CD4-positive, alpha-beta T cell treated with Interleukin-15 for 1 hour (primary cell): Measurements from ENCODE around the gene ZNF280B.

ENCODE experiments used
- DNase-seq: peaks from one replicate; pipeline ENCODE4 v3.0.0-alpha.2; 2020

The ZNF280B gene, protein sequence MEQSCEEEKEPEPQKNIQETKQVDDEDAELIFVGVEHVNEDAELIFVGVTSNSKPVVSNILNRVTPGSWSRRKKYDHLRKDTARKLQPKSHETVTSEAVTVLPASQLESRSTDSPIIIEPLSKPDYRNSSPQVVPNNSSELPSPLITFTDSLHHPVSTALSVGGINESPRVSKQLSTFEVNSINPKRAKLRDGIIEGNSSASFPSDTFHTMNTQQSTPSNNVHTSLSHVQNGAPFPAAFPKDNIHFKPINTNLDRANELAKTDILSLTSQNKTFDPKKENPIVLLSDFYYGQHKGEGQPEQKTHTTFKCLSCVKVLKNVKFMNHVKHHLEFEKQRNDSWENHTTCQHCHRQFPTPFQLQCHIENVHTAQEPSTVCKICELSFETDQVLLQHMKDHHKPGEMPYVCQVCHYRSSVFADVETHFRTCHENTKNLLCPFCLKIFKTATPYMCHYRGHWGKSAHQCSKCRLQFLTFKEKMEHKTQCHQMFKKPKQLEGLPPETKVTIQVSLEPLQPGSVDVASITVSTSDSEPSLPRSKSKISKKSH

GRCh38 chr22:22508274-22509176 lies at the start of gene ZNF280B:
TSS of gene ZNF280B (minus strand) at chr22:22508742. CDS start at chr22:22489398, 19,344 bp downstream.
- DNase-seq, result peak; percentile 81

GRCh38 chr22:22556995-22557925 lies 48.7 kb upstream of the ZNF280B start:
- no peak for DNase-seq

DNA sequence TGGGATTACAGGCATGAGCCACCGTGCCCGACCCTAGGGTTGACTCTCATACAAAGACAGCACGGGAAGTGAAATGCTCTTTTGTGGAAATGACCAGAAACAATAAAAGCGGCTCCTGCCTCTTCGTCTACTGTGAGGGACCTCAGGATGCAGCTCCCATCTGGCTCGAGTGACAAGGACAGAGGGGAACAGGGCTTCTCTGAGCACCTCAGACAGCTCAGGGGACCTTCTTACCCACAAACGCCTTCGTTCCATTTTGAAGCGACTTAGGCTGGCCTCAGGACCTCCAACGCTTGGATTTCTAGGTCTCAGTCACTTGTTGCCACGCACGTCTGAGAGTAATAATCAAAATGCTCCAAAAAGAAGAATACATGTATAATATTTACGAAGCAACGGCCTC lies 48.0 kb upstream of the ZNF280B start:
- no peak for DNase-seq

- DNase-seq, result no peak
These were observed 47.1 kb upstream of the ZNF280B start for GRCh38 chr22:22555596-22555995.

- no peak for DNase-seq
These were observed 46.2 kb upstream of the ZNF280B start for GRCh38 chr22:22554587-22555284.

- DNase-seq, result no peak
These were observed 45.4 kb upstream of the ZNF280B start for GRCh38 chr22:22553735-22554586.

DNA sequence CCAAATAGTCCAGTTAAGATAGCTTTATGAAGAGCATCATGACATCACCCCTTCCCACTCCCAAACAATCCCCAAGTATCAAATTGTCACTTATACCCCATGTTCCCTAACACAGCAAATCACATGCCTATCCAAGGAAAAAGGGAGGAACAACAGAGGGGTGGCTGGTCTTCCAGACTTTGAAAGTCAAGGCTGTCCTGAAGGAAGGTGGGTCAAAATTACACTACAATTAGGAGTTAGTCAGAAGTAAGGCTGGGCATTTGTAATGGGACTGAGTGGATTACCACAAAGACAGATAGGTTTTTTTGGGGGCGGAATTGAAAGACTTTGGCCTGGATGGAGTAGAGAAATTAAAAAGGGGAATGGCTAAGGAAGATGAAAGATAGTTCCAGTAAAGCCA lies 44.6 kb upstream of the ZNF280B start:
- no peak for DNase-seq

DNA sequence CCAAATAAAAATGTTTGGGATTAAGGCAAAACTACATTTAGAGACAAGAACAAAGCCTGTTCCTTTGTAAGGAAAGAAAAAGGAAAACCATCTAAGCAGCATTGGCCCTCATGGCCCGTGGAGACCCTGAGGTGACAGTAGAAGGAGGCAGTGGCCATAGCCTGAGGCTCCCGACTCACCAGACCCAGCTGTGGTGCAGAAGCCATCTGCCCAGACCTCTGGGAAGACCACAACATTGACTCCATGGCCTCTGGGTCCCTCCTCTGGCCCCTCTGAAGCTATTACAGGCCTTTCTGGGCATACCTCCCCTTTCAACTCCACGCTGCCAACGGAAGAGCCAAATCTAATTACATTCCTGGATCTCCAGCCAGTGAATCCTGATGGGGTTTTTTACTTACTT lies 44.1 kb upstream of the ZNF280B start:
- DNase-seq, result no peak

GRCh38 chr22:22550789-22551434 lies 42.4 kb upstream of the ZNF280B start:
- no peak for DNase-seq

GRCh38 chr22:22548910-22549309 lies 40.4 kb upstream of the ZNF280B start:
- DNase-seq, result no peak

- no peak for DNase-seq
These were observed 39.8 kb upstream of the ZNF280B start for GRCh38 chr22:22548317-22548716.

- no peak for DNase-seq
These were observed 39.3 kb upstream of the ZNF280B start for GRCh38 chr22:22547692-22548300.

DNA sequence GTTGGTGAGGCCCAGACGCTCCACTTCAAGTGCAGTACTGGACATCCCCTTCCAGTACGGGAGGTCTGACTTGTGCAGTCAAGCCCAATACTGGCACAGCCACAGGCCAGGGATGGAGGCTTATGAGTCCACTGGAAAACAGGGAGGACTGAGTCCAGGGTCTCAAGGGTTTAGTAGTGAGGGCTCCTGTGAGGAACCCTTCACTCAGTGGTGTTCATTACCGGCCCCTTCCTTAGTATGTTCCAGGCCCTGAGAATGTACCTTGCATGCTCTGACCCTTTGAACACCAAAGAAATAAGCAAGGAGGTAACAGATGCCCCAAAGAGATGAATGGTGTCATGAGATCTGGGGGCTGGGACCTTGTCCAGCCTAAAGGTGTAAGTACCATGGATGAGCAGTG lies 38.7 kb upstream of the ZNF280B start:
- no peak for DNase-seq

DNA sequence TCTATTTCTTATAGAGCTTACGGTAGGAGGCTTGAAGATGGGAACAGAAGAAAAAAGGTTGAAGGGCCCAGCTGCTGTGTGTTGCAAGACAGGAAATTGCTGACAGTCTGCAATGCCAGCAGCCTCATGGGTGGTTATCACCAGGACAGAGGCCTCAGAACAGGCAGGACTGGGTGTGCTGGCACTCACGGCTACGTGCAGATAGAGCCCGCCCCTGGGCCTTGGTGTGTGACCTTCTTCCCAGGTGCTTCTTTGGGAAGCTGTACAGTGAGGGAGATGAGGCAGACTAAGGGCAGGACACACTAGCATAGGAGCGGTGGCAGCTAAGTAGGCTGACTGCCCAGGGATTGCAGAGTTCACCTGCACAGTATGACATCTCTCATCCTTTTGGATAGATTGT lies 37.9 kb upstream of the ZNF280B start:
- DNase-seq, result no peak

DNA sequence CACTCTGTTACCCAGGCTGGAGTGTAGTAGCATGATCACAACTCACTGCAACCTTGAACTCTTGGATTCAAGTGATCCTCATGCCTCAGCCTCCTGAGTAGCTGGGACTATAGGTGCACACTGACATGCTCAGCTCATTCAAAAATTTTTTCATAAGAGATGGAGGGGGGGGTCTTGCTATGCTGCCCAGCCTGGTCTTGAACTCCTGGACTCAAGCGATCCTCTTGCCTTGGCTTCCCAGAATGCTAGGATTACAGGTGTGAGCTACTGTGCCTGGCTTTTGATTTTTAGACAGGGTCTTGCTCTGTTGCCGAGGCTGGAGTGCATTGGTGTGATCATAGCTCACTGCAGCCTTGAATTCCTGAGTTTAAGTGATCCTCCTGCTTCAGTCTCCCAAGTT lies 36.5 kb upstream of the ZNF280B start:
- DNase-seq, result no peak

GRCh38 chr22:22538226-22538989 lies 29.9 kb upstream of the ZNF280B start:
- no peak for DNase-seq

- no peak for DNase-seq
These were observed 28.4 kb upstream of the ZNF280B start for GRCh38 chr22:22536916-22537315.

DNA sequence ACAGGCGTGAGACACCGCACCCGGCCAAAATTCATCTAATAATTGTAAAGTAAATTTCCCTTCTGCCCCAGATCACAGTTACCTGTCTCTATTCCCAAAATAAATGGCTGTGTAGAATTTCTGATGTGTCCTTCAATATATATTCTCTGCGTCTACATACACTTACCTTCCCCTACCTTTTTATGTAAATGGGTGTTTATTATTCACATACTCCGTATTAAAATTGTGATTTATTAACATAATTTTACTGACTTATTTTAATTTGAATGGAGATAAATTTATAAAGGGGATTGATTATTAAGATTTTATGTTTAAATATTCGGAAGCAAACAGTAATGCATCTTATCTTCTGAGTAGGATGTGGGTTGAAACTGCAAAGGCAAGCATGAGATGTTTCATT lies 28.0 kb upstream of the ZNF280B start:
- no peak for DNase-seq

DNA sequence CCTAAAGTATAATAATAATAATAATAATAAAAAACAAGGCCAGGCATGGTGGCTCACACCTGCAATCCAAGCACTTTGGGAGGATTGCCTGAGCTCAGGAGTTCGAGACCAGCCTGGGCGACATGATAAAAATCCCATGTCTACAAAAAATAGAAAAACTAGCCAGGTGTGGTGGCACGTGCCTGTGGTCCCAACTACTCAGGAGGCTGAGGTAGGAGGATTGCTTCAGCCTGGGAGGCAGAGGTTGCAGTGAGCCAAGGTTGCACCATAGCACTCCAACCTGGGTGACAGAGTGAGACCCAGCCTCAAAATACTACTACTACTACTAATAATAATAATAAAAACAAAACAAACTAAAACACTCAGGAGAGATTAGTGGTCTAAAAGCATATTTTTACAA lies 27.1 kb upstream of the ZNF280B start:
- DNase-seq, result no peak
